ENCODE measurements around the gene DACH2. TPM values are rescaled to one million over a fixed set of nuclear protein-coding genes. Genes with fewer than 3 reads are reported as not detected.

DACH2 gene
- total RNA-seq, 1 donor from 2014 or later = not detected

DNA sequence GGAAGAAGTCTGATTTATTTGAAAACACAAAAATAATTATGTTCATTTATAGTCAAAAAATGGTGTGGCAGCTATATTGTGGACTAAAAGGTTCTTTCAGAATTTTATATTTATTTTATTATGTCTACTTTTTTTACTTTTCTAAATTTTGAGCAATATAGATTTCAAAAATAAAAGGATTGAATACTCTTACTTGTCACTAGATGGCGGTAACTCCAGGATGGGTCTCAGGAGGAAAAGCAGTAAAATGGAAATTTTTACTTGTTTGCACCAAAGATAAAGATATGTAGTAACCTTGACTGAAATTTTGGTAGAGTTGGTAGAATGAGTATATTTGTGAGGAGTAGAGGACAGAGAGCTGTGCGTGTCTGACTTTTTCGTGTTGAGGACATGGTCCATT, 14.5 kb upstream of the DACH2 start:
- no peak for DNase-seq (ENCODE audit: low spot score)
- no peaks in the 10 kb centered on the region for H3K4me1 Mint-ChIP-seq (ENCODE audit: low read depth)
- no peaks in the 10 kb centered on the region for H3K9me3 Mint-ChIP-seq (ENCODE audit: low read depth)
- TF ChIP-seq, protein P1, sequence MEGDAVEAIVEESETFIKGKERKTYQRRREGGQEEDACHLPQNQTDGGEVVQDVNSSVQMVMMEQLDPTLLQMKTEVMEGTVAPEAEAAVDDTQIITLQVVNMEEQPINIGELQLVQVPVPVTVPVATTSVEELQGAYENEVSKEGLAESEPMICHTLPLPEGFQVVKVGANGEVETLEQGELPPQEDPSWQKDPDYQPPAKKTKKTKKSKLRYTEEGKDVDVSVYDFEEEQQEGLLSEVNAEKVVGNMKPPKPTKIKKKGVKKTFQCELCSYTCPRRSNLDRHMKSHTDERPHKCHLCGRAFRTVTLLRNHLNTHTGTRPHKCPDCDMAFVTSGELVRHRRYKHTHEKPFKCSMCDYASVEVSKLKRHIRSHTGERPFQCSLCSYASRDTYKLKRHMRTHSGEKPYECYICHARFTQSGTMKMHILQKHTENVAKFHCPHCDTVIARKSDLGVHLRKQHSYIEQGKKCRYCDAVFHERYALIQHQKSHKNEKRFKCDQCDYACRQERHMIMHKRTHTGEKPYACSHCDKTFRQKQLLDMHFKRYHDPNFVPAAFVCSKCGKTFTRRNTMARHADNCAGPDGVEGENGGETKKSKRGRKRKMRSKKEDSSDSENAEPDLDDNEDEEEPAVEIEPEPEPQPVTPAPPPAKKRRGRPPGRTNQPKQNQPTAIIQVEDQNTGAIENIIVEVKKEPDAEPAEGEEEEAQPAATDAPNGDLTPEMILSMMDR (IDR thresholded peaks at IDR 0.05) = peak; percentile 87
- H3K4me3 Mint-ChIP-seq (ENCODE audit: unreplicated experiment) = no peak overlapping the region
- no peak overlapping the region for H3K27ac Mint-ChIP-seq (ENCODE audit: unreplicated experiment)
- no peaks in the 10 kb centered on the region for H3K36me3 Mint-ChIP-seq (ENCODE audit: low read depth)
- peaks cover 20% of the 10 kb centered on the region for H3K27me3 Mint-ChIP-seq (ENCODE audit: low read depth)

DNA sequence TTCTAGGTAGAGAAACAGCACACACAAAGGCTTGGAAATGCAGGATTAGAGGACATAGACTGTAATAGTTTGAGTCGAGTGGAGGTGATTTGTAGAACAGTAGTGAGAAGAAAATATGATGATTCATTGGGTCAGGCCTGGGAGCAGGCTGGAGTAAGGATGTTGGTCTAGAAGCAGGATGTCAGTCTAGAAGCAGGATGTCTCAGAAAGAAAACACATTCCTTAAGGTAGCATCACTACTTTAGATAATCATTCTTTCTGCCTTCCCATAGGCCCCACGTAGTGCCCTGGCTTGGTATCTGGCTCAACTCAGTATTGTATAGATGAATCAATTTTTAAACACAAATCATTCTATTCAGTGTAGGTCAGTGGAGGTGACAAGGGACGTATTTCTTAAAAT, 11.2 kb upstream of the DACH2 start:
- H3K4me3 Mint-ChIP-seq (ENCODE audit: unreplicated experiment) = no peak overlapping the region

DNA sequence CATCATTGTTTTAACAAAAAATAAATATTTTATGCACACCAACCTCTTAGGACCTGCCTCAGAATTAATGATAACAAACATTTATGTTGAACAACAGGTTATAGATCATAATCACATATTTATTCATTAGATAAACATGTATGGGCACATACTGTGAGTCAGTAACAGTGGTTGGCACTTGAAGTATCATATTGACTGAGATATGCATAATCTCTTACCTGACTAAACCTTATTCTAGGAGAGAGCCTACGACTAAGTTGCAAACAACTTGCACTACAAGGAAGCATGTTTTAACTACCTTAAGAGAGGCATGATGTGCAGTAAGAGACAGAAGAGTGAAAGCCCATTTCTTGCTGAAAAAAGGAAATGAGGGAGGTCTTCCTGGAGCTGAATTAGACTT, 6.5 kb upstream of the DACH2 start:
- Mint-ChIP-seq H3K27me3 (ENCODE audit: low read depth) (peaks cover 37% of the 10 kb centered on the region), H3K9me3 (ENCODE audit: low read depth) (no peaks in the 10 kb centered on the region), H3K27ac (ENCODE audit: unreplicated experiment) (no peak overlapping the region), H3K4me3 (ENCODE audit: unreplicated experiment) (no peak overlapping the region), H3K4me1 (ENCODE audit: low read depth) (no peaks in the 10 kb centered on the region), H3K36me3 (ENCODE audit: low read depth) (peaks cover 1% of the 10 kb centered on the region)
- DNase-seq (ENCODE audit: low spot score) = no peak
- TF ChIP-seq, protein P1 (IDR thresholded peaks at IDR 0.05) = no peak

More for the DNA sequence above, 11.2 kb upstream of the DACH2 start:
- H3K36me3 Mint-ChIP-seq (ENCODE audit: low read depth) = no peaks in the 10 kb centered on the region
- no peak for DNase-seq (ENCODE audit: low spot score)
- no peak overlapping the region for H3K27ac Mint-ChIP-seq (ENCODE audit: unreplicated experiment)
- H3K4me1 Mint-ChIP-seq (ENCODE audit: low read depth) = no peaks in the 10 kb centered on the region
- no peaks in the 10 kb centered on the region for H3K9me3 Mint-ChIP-seq (ENCODE audit: low read depth)
- TF ChIP-seq, protein P1 (IDR thresholded peaks at IDR 0.05) = no peak
- peaks cover 10% of the 10 kb centered on the region for H3K27me3 Mint-ChIP-seq (ENCODE audit: low read depth)

GRCh38 chrX:86146102-86146501, 2.1 kb upstream of the DACH2 start:
- Mint-ChIP-seq H3K27ac (ENCODE audit: unreplicated experiment) (no peak overlapping the region), H3K27me3 (ENCODE audit: low read depth) (peaks cover 69% of the 10 kb centered on the region), H3K4me1 (ENCODE audit: low read depth) (peaks cover 21% of the 10 kb centered on the region), H3K9me3 (ENCODE audit: low read depth) (no peaks in the 10 kb centered on the region), H3K36me3 (ENCODE audit: low read depth) (peaks cover 4% of the 10 kb centered on the region), H3K4me3 (ENCODE audit: unreplicated experiment) (no peak overlapping the region)
- no peak for DNase-seq (ENCODE audit: low spot score)
- TF ChIP-seq, protein P1 (IDR thresholded peaks at IDR 0.05) = no peak

DNA sequence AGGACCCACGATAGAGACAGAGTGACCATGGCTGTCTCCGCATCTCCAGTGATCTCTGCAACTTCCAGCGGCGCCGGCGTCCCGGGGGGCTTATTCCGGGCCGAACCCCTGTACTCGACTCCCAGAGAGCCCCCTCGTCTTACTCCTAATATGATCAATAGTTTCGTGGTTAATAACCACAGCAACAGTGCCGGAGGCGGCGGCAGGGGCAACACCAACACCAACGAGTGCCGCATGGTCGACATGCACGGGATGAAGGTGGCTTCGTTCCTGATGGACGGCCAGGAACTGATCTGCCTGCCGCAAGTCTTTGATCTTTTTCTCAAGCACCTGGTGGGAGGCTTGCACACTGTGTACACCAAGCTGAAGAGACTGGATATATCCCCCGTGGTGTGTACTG, 343 bp downstream of the DACH2 start:
- Mint-ChIP-seq H3K27ac (ENCODE audit: unreplicated experiment) (no peak overlapping the region), H3K27me3 (ENCODE audit: low read depth) (peaks cover 61% of the 10 kb centered on the region)
- peak; percentile 38 for DNase-seq (ENCODE audit: low spot score)

More for the DNA sequence above, 343 bp downstream of the DACH2 start:
- peaks cover 21% of the 10 kb centered on the region for H3K4me1 Mint-ChIP-seq (ENCODE audit: low read depth)
- peak overlapping the region; percentile 84 for H3K4me3 Mint-ChIP-seq (ENCODE audit: unreplicated experiment)
- TF ChIP-seq, protein P1 (IDR thresholded peaks at IDR 0.05) = no peak
- H3K36me3 Mint-ChIP-seq (ENCODE audit: low read depth) = peaks cover 2% of the 10 kb centered on the region
- no peaks in the 10 kb centered on the region for H3K9me3 Mint-ChIP-seq (ENCODE audit: low read depth)
